Keratinocyte (primary cell): ENCODE data around the gene TSPYL1.

Source experiments
- EZH2 ChIP-seq: IDR thresholded peaks from one replicate; pipeline ENCODE4 v1.6.1; 2012; ENCODE audit warnings: inconsistent platforms, mild to moderate bottlenecking, low read length, moderate library complexity
- TF ChIP-seq, protein P1 (sequence below), 3 experiments: IDR thresholded peaks in 1 of 3; conservative IDR thresholded peaks in 1 of 3; optimal IDR thresholded peaks in 1 of 3; 2 replicates in 2 of 3; 3 replicates in 1 of 3; pipeline versions ENCODE3 to v1.5.1; 2011; ENCODE audit warnings: low read length in 3 of 3, mild to moderate bottlenecking in 3 of 3, moderate library complexity in 2 of 3, control low read depth in 1 of 3, inconsistent platforms in 1 of 3; ENCODE audit not compliant: insufficient read depth in 2 of 3; ENCODE audit errors: extremely low read depth in 1 of 3

DNA sequence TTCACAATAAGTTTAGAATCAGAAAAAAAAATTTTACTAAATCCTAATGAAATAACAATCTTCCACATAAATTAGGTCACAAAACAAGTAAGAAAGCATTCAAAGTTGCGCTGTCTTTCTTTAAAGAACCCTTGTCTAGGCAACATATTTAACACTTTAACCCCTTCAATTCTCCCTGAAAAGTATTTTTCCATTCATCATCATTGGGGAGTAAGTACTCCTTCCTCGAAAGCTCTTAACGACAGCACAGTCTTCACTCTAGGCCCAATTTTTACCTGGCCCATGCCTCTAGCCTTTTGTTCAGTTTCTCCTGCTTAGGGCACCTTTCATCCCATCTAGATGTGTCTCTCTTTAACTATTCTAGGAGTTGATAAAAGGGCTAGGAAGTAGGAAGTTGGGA is 2.6 kb downstream of the TSPYL1 start:
- TF ChIP-seq, protein P1, sequence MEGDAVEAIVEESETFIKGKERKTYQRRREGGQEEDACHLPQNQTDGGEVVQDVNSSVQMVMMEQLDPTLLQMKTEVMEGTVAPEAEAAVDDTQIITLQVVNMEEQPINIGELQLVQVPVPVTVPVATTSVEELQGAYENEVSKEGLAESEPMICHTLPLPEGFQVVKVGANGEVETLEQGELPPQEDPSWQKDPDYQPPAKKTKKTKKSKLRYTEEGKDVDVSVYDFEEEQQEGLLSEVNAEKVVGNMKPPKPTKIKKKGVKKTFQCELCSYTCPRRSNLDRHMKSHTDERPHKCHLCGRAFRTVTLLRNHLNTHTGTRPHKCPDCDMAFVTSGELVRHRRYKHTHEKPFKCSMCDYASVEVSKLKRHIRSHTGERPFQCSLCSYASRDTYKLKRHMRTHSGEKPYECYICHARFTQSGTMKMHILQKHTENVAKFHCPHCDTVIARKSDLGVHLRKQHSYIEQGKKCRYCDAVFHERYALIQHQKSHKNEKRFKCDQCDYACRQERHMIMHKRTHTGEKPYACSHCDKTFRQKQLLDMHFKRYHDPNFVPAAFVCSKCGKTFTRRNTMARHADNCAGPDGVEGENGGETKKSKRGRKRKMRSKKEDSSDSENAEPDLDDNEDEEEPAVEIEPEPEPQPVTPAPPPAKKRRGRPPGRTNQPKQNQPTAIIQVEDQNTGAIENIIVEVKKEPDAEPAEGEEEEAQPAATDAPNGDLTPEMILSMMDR (optimal IDR thresholded peaks at IDR 0.05 in 1 of 3, IDR thresholded peaks at IDR 0.05 in 1 of 3, conservative IDR thresholded peaks at IDR 0.05 in 1 of 3; ENCODE audit: extremely low read depth in 1 of 3, insufficient read depth in 2 of 3, low read length in 3 of 3) = no peak
- TF ChIP-seq EZH2 = no peak
